Measurements from ENCODE around the gene DNHD1. TPM values are rescaled to one million over a fixed set of nuclear protein-coding genes. Genes with fewer than 3 reads are reported as not detected.

The DNHD1 gene
- total and polyA plus RNA-seq, 2 experiments from 2014 or later, result 7.3 to 7.9 TPM

GRCh38 chr11:6488821-6489220 lies 8.3 kb upstream of the DNHD1 start:
- TF ChIP-seq EZH2 (IDR thresholded peaks at IDR 0.05; ENCODE audit: borderline replicate concordance) (no peak), EZH2phosphoT487 (IDR thresholded peaks at IDR 0.05; ENCODE audit: low read depth, severe bottlenecking, unreplicated experiment) (no peak), CTCF (IDR thresholded peaks at IDR 0.05; ENCODE audit: poor library complexity) (no peak)
- Histone ChIP-seq H3K4me3 (no peak overlapping the region), H3K4me2 (peak overlapping the region; percentile 68)

GRCh38 chr11:6489306-6489705 lies 7.8 kb upstream of the DNHD1 start:
- Histone ChIP-seq H3K27ac (peak overlapping the region; percentile 79), H3K79me2 (peaks cover 7% of the 10 kb centered on the region), H3K4me2 (peak overlapping the region; percentile 68), H3K4me1 (ENCODE audit: insufficient read depth) (peaks cover 30% of the 10 kb centered on the region), H3K27me3 (no peaks in the 10 kb centered on the region), H3K4me3 (no peak overlapping the region), H3K9me2 (replicated peaks; ENCODE audit: insufficient read depth) (no peaks in the 10 kb centered on the region), H3K36me3 (replicated peaks; ENCODE audit: insufficient read depth, low read depth) (no peaks in the 10 kb centered on the region), H2AFZ (no peak overlapping the region), H3K9me3 (ENCODE audit: low read depth) (no peaks in the 10 kb centered on the region), H4K20me1 (ENCODE audit: insufficient read depth, poor library complexity, severe bottlenecking) (no peaks in the 10 kb centered on the region)
- no peak for DNase-seq (ENCODE audit: low spot score)
- 54% methylated on average over 4 of the region's 4 CpGs for WGBS (ENCODE audit: low lambda C conversion rate, missing lambda C conversion rate)
- TF ChIP-seq EZH2 (IDR thresholded peaks at IDR 0.05; ENCODE audit: borderline replicate concordance) (no peak), EZH2phosphoT487 (IDR thresholded peaks at IDR 0.05; ENCODE audit: low read depth, severe bottlenecking, unreplicated experiment) (no peak), CTCF (IDR thresholded peaks at IDR 0.05; ENCODE audit: poor library complexity) (no peak)

More at GRCh38 chr11:6488821-6489220, 8.3 kb upstream of the DNHD1 start:
- H3K9me2 ChIP-seq (replicated peaks; ENCODE audit: insufficient read depth), result no peaks in the 10 kb centered on the region
- no peaks in the 10 kb centered on the region for H3K27me3 ChIP-seq
- H3K4me1 ChIP-seq (ENCODE audit: insufficient read depth), result peaks cover 30% of the 10 kb centered on the region
- no peaks in the 10 kb centered on the region for H3K9me3 ChIP-seq (ENCODE audit: low read depth)
- no peak overlapping the region for H2AFZ ChIP-seq
- peaks cover 9% of the 10 kb centered on the region for H3K79me2 ChIP-seq
- H3K36me3 ChIP-seq (replicated peaks; ENCODE audit: insufficient read depth, low read depth), result no peaks in the 10 kb centered on the region
- DNase-seq (ENCODE audit: low spot score), result no peak
- H4K20me1 ChIP-seq (ENCODE audit: insufficient read depth, poor library complexity, severe bottlenecking), result no peaks in the 10 kb centered on the region
- WGBS (ENCODE audit: low lambda C conversion rate, missing lambda C conversion rate), result 84% methylated on average over 3 of the region's 3 CpGs
- H3K27ac ChIP-seq, result peak overlapping the region; percentile 79

DNA sequence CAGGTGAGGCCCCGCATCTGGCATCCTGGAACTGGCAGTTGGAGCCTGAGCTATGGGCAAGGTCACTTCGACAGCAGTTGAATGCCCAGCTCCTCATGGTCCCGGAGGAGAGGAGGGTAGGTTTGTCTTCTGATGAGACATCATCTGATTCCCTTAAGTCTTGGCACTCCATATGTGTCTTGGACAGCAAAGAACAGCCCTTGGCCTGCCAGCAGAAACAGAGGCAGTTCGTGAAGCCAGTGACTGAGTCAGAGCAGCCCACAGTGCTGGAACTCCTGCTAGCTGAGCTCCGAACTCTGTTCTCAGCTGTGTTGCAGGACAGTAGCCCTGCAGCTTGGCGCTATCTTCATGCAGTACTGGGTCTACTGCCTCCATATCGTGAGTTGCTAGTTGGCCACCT lies 1.0 kb downstream of the DNHD1 start:
- Histone ChIP-seq H3K27ac (no peak overlapping the region), H3K4me2 (no peak overlapping the region)

More for the DNA sequence above, 1.0 kb downstream of the DNHD1 start:
- no peaks in the 10 kb centered on the region for H3K36me3 ChIP-seq (replicated peaks; ENCODE audit: insufficient read depth, low read depth)
- no peak for DNase-seq (ENCODE audit: low spot score)
- H3K79me2 ChIP-seq, result no peaks in the 10 kb centered on the region
- H3K4me3 ChIP-seq, result no peak overlapping the region
- H3K4me1 ChIP-seq (ENCODE audit: insufficient read depth), result no peaks in the 10 kb centered on the region
- 85% methylated on average over 7 of the region's 7 CpGs for WGBS (ENCODE audit: low lambda C conversion rate, missing lambda C conversion rate)
- H3K9me2 ChIP-seq (replicated peaks; ENCODE audit: insufficient read depth), result no peaks in the 10 kb centered on the region
- H2AFZ ChIP-seq, result no peak overlapping the region
- no peaks in the 10 kb centered on the region for H3K27me3 ChIP-seq
- H4K20me1 ChIP-seq (ENCODE audit: insufficient read depth, poor library complexity, severe bottlenecking), result no peaks in the 10 kb centered on the region
- no peaks in the 10 kb centered on the region for H3K9me3 ChIP-seq (ENCODE audit: low read depth)
- TF ChIP-seq EZH2phosphoT487 (IDR thresholded peaks at IDR 0.05; ENCODE audit: low read depth, severe bottlenecking, unreplicated experiment) (no peak), EZH2 (IDR thresholded peaks at IDR 0.05; ENCODE audit: borderline replicate concordance) (no peak), CTCF (IDR thresholded peaks at IDR 0.05; ENCODE audit: poor library complexity) (no peak)

All from hepatocyte (in vitro differentiated cells).